HEK293 (cell line): ENCODE measurements around the gene TAGAP.
A peak's percentile ranks its signal among the peaks of the same experiment; 100 is the strongest.

Experiments
- CTCF ChIA-PET: fragments of 350-600 bp; formaldehyde crosslinking; extraction: SDS; loops from one replicate; lab custom pipeline; 2021; ENCODE audit warnings: antibody characterized with exemption; lab: Yijun Ruan, JAX
- POLR2A ChIA-PET: fragments of 300-600 bp; formaldehyde crosslinking; extraction: SDS; loops from one replicate; lab custom pipeline; 2020; ENCODE audit warnings: antibody characterized with exemption, inconsistent platforms; lab: Yijun Ruan, JAX
- H3K27ac ChIP-seq: fragments of 200-500 bp; sonication (Bioruptor generic); 2 replicates; pipeline ENCODE4 v1.5.1; 2014; ENCODE audit warnings: low read depth, low read length, control low read depth, inconsistent platforms; ENCODE audit errors: extremely low read depth
- H3K36me3 ChIP-seq, 2 experiments: fragments of 200-500 bp in 1 of 2; sonication (Bioruptor generic) in 1 of 2; 1 replicate in 1 of 2; 2 replicates in 1 of 2; pipeline ENCODE4 v1.5.1; 2014 to 2017; ENCODE audit warnings: inconsistent platforms in 2 of 2, low read length in 2 of 2; ENCODE audit not compliant: control insufficient read depth in 2 of 2, insufficient read depth in 1 of 2
- H3K4me1 ChIP-seq: fragments of 200-500 bp; sonication (Bioruptor generic); 2 replicates; pipeline ENCODE4 v1.5.1; 2014; ENCODE audit warnings: mild to moderate bottlenecking, low read length, inconsistent platforms; ENCODE audit not compliant: control insufficient read depth, insufficient read depth
- H3K4me3 ChIP-seq: 2 replicates; pipeline ENCODE4 v1.5.1; 2011; ENCODE audit warnings: low read depth, mild to moderate bottlenecking, control low read depth, low read length, moderate library complexity
- H3K9me3 ChIP-seq: fragments of 200-500 bp; sonication (Bioruptor generic); 2 replicates; pipeline ENCODE4 v1.5.1; 2014; ENCODE audit warnings: low read depth, low read length, inconsistent platforms; ENCODE audit not compliant: control insufficient read depth, insufficient read depth
- FEZF1 ChIP-seq: fragments of 450-650 bp; formaldehyde crosslinking; IDR thresholded peaks from 2 replicates; pipeline ENCODE4 v1.5.1; 2016; ENCODE audit warnings: missing biosample characterization, missing genetic modification characterization
- GFI1B ChIP-seq: fragments of 450-650 bp; formaldehyde crosslinking; IDR thresholded peaks from 2 replicates; pipeline ENCODE4 v1.5.1; 2016; ENCODE audit warnings: missing biosample characterization, missing genetic modification characterization
- HOXA7 ChIP-seq: sonication (generic); formaldehyde crosslinking; IDR thresholded peaks from 2 replicates; pipeline ENCODE4 v1.8.1; 2022; ENCODE audit warnings: missing genetic modification reagents, borderline replicate concordance
- KLF8 ChIP-seq: fragments of 450-650 bp; formaldehyde crosslinking; IDR thresholded peaks from 2 replicates; pipeline ENCODE4 v1.5.1; 2016; ENCODE audit warnings: missing biosample characterization, missing genetic modification characterization
- RBAK ChIP-seq: fragments of 450-650 bp; formaldehyde crosslinking; IDR thresholded peaks from 2 replicates; pipeline ENCODE4 v1.5.1; 2016; ENCODE audit warnings: missing biosample characterization, missing genetic modification characterization
- SP3 ChIP-seq: fragments of 450-650 bp; formaldehyde crosslinking; IDR thresholded peaks from 2 replicates; pipeline ENCODE4 v1.5.1; 2016; ENCODE audit warnings: missing biosample characterization, missing genetic modification characterization
- YY1 ChIP-seq: fragments of 450-650 bp; formaldehyde crosslinking; IDR thresholded peaks from 2 replicates; pipeline ENCODE4 v1.5.1; 2018; ENCODE audit warnings: missing biosample characterization, missing genetic modification characterization
- ZFP3 ChIP-seq: fragments of 450-650 bp; formaldehyde crosslinking; IDR thresholded peaks from 2 replicates; pipeline ENCODE4 v1.5.1; 2016; ENCODE audit warnings: low read depth, missing biosample characterization, missing genetic modification characterization
- ZNF16 ChIP-seq: fragments of 450-650 bp; formaldehyde crosslinking; IDR thresholded peaks from 2 replicates; pipeline ENCODE4 v1.5.1; 2016; ENCODE audit warnings: low read depth, missing biosample characterization, missing genetic modification characterization
- ZNF2 ChIP-seq: fragments of 450-650 bp; formaldehyde crosslinking; IDR thresholded peaks from 2 replicates; pipeline ENCODE4 v1.5.1; 2016; ENCODE audit warnings: missing biosample characterization, missing genetic modification characterization
- ZNF23 ChIP-seq: fragments of 450-650 bp; formaldehyde crosslinking; IDR thresholded peaks from 2 replicates; pipeline ENCODE4 v1.5.1; 2016; ENCODE audit warnings: missing biosample characterization, missing genetic modification characterization, borderline replicate concordance
- ZNF416 ChIP-seq: fragments of 450-650 bp; formaldehyde crosslinking; IDR thresholded peaks from 2 replicates; pipeline ENCODE4 v1.5.1; 2016; ENCODE audit warnings: missing biosample characterization, missing genetic modification characterization
- ZNF423 ChIP-seq: fragments of 450-650 bp; formaldehyde crosslinking; IDR thresholded peaks from 2 replicates; pipeline ENCODE4 v1.5.1; 2016; ENCODE audit warnings: missing biosample characterization, missing genetic modification characterization
- ZNF561 ChIP-seq: fragments of 450-650 bp; IDR thresholded peaks from 2 replicates; pipeline ENCODE4 v1.5.1; 2018; ENCODE audit warnings: missing biosample characterization, missing genetic modification characterization, borderline replicate concordance
- ZNF76 ChIP-seq: fragments of 450-650 bp; formaldehyde crosslinking; IDR thresholded peaks from 2 replicates; pipeline ENCODE4; 2016; ENCODE audit warnings: low read depth, missing biosample characterization, missing genetic modification characterization, borderline replicate concordance
- ZNF785 ChIP-seq: fragments of 450-650 bp; formaldehyde crosslinking; IDR thresholded peaks from 2 replicates; pipeline ENCODE4 v1.5.1; 2016; ENCODE audit warnings: missing biosample characterization, missing genetic modification characterization
- ZNF830 ChIP-seq: fragments of 450-650 bp; IDR thresholded peaks from 2 replicates; pipeline ENCODE4 v1.5.0; 2018; ENCODE audit warnings: missing biosample characterization, missing genetic modification characterization, low read depth, mild to moderate bottlenecking, moderate library complexity
- ZSCAN16 ChIP-seq: fragments of 450-650 bp; formaldehyde crosslinking; IDR thresholded peaks from 2 replicates; pipeline ENCODE4 v1.5.1; 2016; ENCODE audit warnings: missing biosample characterization, missing genetic modification characterization
- TF ChIP-seq, protein P1 (sequence below): fragments of 450-650 bp; formaldehyde crosslinking; IDR thresholded peaks from 2 replicates; pipeline ENCODE4 v1.5.1; 2016; ENCODE audit warnings: missing biosample characterization, missing genetic modification characterization, low read depth
- TF ChIP-seq, protein P2 (sequence below): fragments of 450-650 bp; formaldehyde crosslinking; IDR thresholded peaks from 2 replicates; pipeline ENCODE4 v1.5.1; 2016; ENCODE audit warnings: missing biosample characterization, missing genetic modification characterization
- TF ChIP-seq, protein P3 (sequence below): fragments of 450-650 bp; formaldehyde crosslinking; IDR thresholded peaks from 2 replicates; pipeline ENCODE4 v1.5.1; 2016; ENCODE audit warnings: missing biosample characterization, missing genetic modification characterization
- TF ChIP-seq, protein P4 (sequence below): fragments of 450-650 bp; formaldehyde crosslinking; IDR thresholded peaks from 2 replicates; pipeline ENCODE4 v1.5.1; 2016; ENCODE audit warnings: missing biosample characterization, missing genetic modification characterization
- TF ChIP-seq, protein P5 (sequence below): fragments of 450-650 bp; formaldehyde crosslinking; IDR thresholded peaks from 2 replicates; pipeline ENCODE4 v1.5.1; 2016; ENCODE audit warnings: missing biosample characterization, missing genetic modification characterization

TAGAP gene

DNA sequence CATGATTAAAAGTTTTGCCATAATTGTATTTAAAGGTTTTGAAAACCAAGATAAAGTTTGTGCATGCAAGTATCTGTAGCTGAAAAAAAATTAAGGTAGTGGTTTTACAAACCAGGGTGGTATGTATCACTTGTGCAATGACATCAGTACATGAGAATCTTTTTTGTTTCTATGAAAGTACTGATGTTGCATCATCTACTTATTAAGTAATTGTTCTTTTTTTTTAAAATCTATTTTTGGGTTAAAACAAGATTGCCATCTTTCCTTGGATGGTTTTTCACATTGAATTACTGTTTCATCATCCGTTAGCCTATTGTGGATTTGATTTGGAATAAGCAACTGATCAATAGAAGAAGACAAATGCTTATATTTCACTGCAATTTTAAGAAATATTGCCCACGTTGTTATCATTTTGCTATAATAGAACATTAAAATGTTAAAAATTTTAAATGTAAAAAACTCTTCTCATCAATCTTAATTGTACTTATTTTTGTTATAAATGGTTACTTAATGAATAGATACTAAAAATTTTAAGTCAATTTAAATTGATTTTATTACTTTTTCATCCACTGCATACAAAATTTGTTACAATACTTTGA, 39.8 kb upstream of the TAGAP start:
- Histone ChIP-seq H3K9me3 (no peaks in the 10 kb centered on the region), H3K27ac (no peak overlapping the region), H3K36me3 (no peaks in the 10 kb centered on the region), H3K4me1 (no peaks in the 10 kb centered on the region), H3K4me3 (no peak overlapping the region)
- TF ChIP-seq, protein P1, sequence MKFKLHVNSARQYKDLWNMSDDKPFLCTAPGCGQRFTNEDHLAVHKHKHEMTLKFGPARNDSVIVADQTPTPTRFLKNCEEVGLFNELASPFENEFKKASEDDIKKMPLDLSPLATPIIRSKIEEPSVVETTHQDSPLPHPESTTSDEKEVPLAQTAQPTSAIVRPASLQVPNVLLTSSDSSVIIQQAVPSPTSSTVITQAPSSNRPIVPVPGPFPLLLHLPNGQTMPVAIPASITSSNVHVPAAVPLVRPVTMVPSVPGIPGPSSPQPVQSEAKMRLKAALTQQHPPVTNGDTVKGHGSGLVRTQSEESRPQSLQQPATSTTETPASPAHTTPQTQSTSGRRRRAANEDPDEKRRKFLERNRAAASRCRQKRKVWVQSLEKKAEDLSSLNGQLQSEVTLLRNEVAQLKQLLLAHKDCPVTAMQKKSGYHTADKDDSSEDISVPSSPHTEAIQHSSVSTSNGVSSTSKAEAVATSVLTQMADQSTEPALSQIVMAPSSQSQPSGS (tag by site-specific recombination), result 0 out of 2 replicates have a peak, but pooled peaks have one; percentile 8
- TF ChIP-seq, protein P2, sequence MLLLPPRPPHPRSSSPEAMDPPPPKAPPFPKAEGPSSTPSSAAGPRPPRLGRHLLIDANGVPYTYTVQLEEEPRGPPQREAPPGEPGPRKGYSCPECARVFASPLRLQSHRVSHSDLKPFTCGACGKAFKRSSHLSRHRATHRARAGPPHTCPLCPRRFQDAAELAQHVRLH (tag by site-specific recombination), result no peak
- no peak for TF ChIP-seq ZNF416 (tag by site-specific recombination)
- TF ChIP-seq, protein P3, sequence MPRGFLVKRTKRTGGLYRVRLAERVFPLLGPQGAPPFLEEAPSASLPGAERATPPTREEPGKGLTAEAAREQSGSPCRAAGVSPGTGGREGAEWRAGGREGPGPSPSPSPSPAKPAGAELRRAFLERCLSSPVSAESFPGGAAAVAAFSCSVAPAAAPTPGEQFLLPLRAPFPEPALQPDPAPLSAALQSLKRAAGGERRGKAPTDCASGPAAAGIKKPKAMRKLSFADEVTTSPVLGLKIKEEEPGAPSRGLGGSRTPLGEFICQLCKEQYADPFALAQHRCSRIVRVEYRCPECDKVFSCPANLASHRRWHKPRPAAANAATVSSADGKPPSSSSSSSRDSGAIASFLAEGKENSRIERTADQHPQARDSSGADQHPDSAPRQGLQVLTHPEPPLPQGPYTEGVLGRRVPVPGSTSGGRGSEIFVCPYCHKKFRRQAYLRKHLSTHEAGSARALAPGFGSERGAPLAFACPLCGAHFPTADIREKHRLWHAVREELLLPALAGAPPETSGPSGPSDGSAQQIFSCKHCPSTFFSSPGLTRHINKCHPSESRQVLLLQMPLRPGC (tag by site-specific recombination), result no peak
- ChIA-PET CTCF (no interaction called here), POLR2A (no interaction called here)

DNA sequence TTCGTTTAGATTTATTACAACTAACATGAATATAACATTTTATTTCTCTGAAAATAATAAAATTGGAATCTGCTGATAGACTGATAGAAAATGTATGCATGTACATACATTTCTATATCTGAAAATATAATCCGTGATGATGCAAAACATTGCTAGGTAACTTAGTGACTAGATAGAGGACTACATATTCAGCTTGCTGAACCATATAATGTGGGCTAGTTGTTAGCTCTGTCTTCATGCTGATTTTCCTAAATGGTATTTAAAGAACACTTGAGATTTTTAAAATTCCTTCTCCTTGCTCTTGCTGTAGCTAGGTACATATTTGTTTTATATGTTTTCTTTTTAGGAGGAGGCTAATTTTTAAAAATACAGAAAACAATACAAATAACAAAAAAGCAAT, 38.4 kb upstream of the TAGAP start:
- Histone ChIP-seq H3K27ac (no peak overlapping the region), H3K4me3 (no peak overlapping the region), H3K4me1 (no peaks in the 10 kb centered on the region), H3K36me3 (no peaks in the 10 kb centered on the region), H3K9me3 (no peaks in the 10 kb centered on the region)
- TF ChIP-seq, protein P4, sequence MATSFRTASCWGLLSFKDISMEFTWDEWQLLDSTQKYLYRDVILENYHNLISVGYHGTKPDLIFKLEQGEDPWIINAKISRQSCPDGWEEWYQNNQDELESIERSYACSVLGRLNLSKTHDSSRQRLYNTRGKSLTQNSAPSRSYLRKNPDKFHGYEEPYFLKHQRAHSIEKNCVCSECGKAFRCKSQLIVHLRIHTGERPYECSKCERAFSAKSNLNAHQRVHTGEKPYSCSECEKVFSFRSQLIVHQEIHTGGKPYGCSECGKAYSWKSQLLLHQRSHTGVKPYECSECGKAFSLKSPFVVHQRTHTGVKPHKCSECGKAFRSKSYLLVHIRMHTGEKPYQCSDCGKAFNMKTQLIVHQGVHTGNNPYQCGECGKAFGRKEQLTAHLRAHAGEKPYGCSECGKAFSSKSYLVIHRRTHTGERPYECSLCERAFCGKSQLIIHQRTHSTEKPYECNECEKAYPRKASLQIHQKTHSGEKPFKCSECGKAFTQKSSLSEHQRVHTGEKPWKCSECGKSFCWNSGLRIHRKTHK (tag by site-specific recombination), result no peak
- TF ChIP-seq ZNF76 (tag by site-specific recombination) (no peak), ZNF423 (tag by site-specific recombination) (no peak), ZNF2 (tag by site-specific recombination) (no peak), ZSCAN16 (no peak), HOXA7 (CRISPR knock-in tag) (no peak), GFI1B (tag by site-specific recombination) (no peak), YY1 (tag by site-specific recombination) (no peak), ZNF23 (no peak), KLF8 (tag by site-specific recombination) (no peak), ZNF785 (tag by site-specific recombination) (no peak), RBAK (tag by site-specific recombination) (no peak), ZNF830 (tag by site-specific recombination) (no peak), SP3 (tag by site-specific recombination) (no peak), ZFP3 (tag by site-specific recombination) (no peak), ZNF561 (tag by site-specific recombination) (no peak), FEZF1 (tag by site-specific recombination) (no peak), ZNF16 (tag by site-specific recombination) (no peak)
- TF ChIP-seq, protein P5, sequence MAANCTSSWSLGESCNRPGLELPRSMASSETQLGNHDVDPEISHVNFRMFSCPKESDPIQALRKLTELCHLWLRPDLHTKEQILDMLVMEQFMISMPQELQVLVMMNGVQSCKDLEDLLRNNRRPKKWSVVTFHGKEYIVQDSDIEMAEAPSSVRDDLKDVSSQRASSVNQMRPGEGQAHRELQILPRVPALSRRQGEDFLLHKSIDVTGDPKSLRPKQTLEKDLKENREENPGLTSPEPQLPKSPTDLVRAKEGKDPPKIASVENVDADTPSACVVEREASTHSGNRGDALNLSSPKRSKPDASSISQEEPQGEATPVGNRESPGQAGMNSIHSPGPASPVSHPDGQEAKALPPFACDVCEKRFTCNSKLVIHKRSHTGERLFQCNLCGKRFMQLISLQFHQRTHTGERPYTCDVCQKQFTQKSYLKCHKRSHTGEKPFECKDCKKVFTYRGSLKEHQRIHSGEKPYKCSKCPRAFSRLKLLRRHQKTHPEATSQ (tag by site-specific recombination), result no peak
- TF ChIP-seq, protein P1 (tag by site-specific recombination), result no peak
- ChIA-PET CTCF (interaction anchor here (0.6 to 1.1 kb wide), 6 partner anchors 20 to 1003 kb away, joined by 3 to 4 read pairs (median 3); no protein-coding TSS in a partner anchor), POLR2A (no interaction called here)
